Right atrium auricular region (tissue), 2 donors: ENCODE data around the gene PTX3. TPM values are rescaled to one million over a fixed set of nuclear protein-coding genes. Genes with fewer than 3 reads are reported as not detected.

Source experiments
- DNase-seq: peaks from one replicate; pipeline ENCODE4 v3.0.0-alpha.2; 2019; ENCODE audit warnings: low spot score
- H3K27ac ChIP-seq, 2 donors: fragments of 200-600 bp; sonication (generic); 1 replicate in 1 of 2; 2 replicates in 1 of 2; pipeline ENCODE4 v1.5.1; 2016 to 2019
- H3K27me3 ChIP-seq, 2 donors: fragments of 200-600 bp; sonication (generic); one replicate each; pipeline versions ENCODE4 v1.5.1 to v1.6.0; 2017 to 2019
- H3K36me3 ChIP-seq: fragments of 200-600 bp; sonication (generic); one replicate; pipeline ENCODE4 v1.5.1; 2016
- H3K4me1 ChIP-seq, 2 donors: fragments of 200-600 bp; sonication (generic); one replicate each; pipeline versions ENCODE4 v1.5.1 to v1.6.0; 2017 to 2019
- H3K4me3 ChIP-seq, 2 donors: fragments of 200-600 bp; sonication (generic); 1 replicate in 1 of 2; 2 replicates in 1 of 2; pipeline ENCODE4 v1.5.1; 2017 to 2019; ENCODE audit warnings: mild to moderate bottlenecking in 1 of 2, moderate library complexity in 1 of 2
- H3K9me3 ChIP-seq, 2 donors: fragments of 200-600 bp; sonication (generic); one replicate each; pipeline ENCODE4 v1.5.1; 2019
- total RNA-seq, 2 donors: library from RNA; depleted of rRNA; stranded (reverse); fragments of >200 nt; gene quantifications; one replicate each; pipeline ENCODE4 v1.1.0, GENCODE V29; 2016
- TF ChIP-seq, protein P1 (sequence below), 2 donors: fragments of 200-600 bp; sonication (generic); IDR thresholded peaks; one replicate each; pipeline ENCODE4 v1.5.1; 2019; ENCODE audit warnings: antibody characterized with exemption in 2 of 2

Gene PTX3
- total RNA-seq, 2 donors from 2014 or later, result 0.59 to 2.6 TPM

DNA sequence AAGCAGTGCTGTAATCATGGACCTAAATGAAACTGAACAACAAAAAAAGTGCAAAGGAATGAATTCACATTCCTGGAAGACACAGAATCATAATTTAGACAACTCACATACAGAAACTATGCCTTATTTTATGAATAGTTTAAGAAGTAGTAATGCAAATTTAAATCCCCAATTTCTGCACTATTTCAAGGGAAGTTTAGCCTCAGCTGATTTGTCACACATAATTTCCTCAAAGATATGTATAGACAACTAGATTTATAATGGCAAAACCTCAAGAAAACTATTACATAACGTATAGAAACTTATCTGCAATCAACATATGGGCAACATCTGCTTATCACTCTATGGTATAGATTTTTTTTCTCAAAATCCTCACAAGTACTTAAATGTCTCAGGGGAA lies 7.8 kb upstream of the PTX3 start:
- no peak for DNase-seq
- no peak overlapping the region for H3K27ac ChIP-seq
- H3K27me3 ChIP-seq, result no peaks in the 10 kb centered on the region
- no peaks in the 10 kb centered on the region for H3K9me3 ChIP-seq
- no peaks in the 10 kb centered on the region for H3K36me3 ChIP-seq
- TF ChIP-seq, protein P1, sequence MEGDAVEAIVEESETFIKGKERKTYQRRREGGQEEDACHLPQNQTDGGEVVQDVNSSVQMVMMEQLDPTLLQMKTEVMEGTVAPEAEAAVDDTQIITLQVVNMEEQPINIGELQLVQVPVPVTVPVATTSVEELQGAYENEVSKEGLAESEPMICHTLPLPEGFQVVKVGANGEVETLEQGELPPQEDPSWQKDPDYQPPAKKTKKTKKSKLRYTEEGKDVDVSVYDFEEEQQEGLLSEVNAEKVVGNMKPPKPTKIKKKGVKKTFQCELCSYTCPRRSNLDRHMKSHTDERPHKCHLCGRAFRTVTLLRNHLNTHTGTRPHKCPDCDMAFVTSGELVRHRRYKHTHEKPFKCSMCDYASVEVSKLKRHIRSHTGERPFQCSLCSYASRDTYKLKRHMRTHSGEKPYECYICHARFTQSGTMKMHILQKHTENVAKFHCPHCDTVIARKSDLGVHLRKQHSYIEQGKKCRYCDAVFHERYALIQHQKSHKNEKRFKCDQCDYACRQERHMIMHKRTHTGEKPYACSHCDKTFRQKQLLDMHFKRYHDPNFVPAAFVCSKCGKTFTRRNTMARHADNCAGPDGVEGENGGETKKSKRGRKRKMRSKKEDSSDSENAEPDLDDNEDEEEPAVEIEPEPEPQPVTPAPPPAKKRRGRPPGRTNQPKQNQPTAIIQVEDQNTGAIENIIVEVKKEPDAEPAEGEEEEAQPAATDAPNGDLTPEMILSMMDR (IDR thresholded peaks at IDR 0.05), result no peak
- no peaks in the 10 kb centered on the region for H3K4me1 ChIP-seq
- H3K4me3 ChIP-seq, result no peak overlapping the region

DNA sequence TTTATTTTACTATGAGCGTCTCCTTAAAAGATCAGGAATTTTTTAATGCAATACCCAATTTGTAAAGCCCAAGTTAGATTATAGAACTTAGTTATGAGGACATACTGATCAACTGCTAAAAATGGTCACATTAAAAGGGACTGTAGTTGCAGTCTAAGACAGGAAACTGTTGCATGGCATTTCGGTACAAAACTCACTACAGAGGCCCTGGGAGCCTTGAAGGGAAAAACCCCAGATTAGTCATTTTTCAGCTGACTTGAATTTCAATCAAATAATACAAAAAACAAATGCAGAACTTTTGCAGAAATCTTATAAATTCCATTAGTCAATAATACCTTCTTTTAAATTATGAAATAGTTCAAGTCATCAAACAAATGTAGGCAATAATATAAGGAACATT lies 6.9 kb upstream of the PTX3 start:
- Histone ChIP-seq H3K36me3 (no peaks in the 10 kb centered on the region), H3K9me3 (no peaks in the 10 kb centered on the region), H3K27me3 (no peaks in the 10 kb centered on the region), H3K27ac (no peak overlapping the region), H3K4me3 (no peak overlapping the region), H3K4me1 (no peaks in the 10 kb centered on the region)
- DNase-seq, result no peak
- TF ChIP-seq, protein P1 (IDR thresholded peaks at IDR 0.05), result no peak

DNA sequence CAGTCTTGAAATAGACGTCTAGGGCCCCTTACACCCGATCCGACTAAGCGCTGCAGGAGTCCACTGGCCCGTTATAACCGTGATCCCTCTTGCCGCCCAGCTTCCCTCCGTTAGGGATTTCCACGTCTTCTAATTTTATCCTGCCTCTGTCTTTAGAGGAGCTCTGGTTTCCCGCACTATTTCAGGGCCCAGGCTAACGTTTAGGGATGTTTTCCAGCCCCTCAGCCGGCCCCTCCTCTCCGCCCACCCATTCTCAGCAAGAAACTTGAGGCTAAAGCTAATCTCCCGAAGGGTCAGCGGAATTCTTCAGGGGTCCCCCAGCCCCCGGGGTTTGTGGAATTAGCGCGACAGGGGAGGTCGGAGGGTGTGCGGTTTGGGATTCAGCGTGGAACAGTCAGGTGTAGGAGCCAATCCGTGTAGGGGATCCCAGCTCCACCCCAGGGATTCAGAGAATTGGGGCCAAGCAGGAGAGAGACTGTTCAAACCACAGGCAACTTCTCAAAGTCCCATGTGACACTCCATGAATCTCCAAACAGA lies 1.6 kb downstream of the PTX3 start:
- Histone ChIP-seq H3K27ac (peak overlapping the region in 1 of 2 donors; percentile 26), H3K9me3 (no peaks in the 10 kb centered on the region), H3K27me3 (no peaks in the 10 kb centered on the region), H3K4me1 (peaks cover 0 to 14% of the 10 kb centered on the region in 2 donors), H3K36me3 (no peaks in the 10 kb centered on the region), H3K4me3 (peak overlapping the region; percentile 43 to 58)
- TF ChIP-seq, protein P1 (IDR thresholded peaks at IDR 0.05), result no peak
- no peak for DNase-seq

DNA sequence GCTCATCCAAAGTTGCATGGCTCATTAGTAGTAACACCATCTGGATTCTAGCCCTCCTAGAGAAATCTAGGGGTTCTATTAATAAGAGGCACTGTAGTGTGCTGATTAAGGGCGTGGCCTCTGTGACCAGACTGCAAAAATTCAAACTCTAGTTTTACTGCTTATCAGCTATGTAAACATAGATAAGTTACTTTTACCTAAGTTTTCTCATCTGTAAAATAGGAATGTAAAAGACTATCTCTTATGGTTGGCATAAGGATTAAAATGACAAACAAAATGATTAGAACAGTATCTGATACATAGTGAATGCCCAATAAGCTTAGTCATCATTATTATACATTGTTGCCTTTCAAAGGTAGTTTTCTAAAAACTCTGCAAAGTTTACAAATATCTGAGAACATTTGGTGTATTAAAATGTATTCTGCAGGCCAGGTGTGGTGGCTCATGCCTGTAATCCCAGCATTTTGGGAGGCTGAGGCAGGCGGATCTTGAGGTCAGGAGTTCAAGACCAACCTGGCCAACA lies 4.5 kb downstream of the PTX3 start:
- Histone ChIP-seq H3K27ac (no peak overlapping the region), H3K36me3 (no peaks in the 10 kb centered on the region), H3K4me1 (peaks cover 0 to 14% of the 10 kb centered on the region in 2 donors), H3K4me3 (no peak overlapping the region), H3K27me3 (no peaks in the 10 kb centered on the region), H3K9me3 (no peaks in the 10 kb centered on the region)
- DNase-seq, result no peak
- TF ChIP-seq, protein P1 (IDR thresholded peaks at IDR 0.05), result no peak

DNA sequence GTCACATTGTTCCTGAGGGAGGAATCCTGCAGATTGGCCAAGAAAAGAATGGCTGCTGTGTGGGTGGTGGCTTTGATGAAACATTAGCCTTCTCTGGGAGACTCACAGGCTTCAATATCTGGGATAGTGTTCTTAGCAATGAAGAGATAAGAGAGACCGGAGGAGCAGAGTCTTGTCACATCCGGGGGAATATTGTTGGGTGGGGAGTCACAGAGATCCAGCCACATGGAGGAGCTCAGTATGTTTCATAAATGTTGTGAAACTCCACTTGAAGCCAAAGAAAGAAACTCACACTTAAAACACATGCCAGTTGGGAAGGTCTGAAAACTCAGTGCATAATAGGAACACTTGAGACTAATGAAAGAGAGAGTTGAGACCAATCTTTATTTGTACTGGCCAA lies 6.1 kb downstream of the PTX3 start:
- Histone ChIP-seq H3K27me3 (no peaks in the 10 kb centered on the region), H3K4me1 (peaks cover 0 to 7% of the 10 kb centered on the region in 2 donors), H3K36me3 (no peaks in the 10 kb centered on the region), H3K27ac (no peak overlapping the region), H3K4me3 (no peak overlapping the region), H3K9me3 (no peaks in the 10 kb centered on the region)
- peak; percentile 61 for DNase-seq
- TF ChIP-seq, protein P1 (IDR thresholded peaks at IDR 0.05), result no peak
